ENCODE data around the gene TMEFF2. TPM values are rescaled to one million over a fixed set of nuclear protein-coding genes. Genes with fewer than 3 reads are reported as not detected.

Gene TMEFF2
- total RNA-seq, 4 donors from 2014 or later, result 0.27 to 0.32 TPM; not detected in 2

DNA sequence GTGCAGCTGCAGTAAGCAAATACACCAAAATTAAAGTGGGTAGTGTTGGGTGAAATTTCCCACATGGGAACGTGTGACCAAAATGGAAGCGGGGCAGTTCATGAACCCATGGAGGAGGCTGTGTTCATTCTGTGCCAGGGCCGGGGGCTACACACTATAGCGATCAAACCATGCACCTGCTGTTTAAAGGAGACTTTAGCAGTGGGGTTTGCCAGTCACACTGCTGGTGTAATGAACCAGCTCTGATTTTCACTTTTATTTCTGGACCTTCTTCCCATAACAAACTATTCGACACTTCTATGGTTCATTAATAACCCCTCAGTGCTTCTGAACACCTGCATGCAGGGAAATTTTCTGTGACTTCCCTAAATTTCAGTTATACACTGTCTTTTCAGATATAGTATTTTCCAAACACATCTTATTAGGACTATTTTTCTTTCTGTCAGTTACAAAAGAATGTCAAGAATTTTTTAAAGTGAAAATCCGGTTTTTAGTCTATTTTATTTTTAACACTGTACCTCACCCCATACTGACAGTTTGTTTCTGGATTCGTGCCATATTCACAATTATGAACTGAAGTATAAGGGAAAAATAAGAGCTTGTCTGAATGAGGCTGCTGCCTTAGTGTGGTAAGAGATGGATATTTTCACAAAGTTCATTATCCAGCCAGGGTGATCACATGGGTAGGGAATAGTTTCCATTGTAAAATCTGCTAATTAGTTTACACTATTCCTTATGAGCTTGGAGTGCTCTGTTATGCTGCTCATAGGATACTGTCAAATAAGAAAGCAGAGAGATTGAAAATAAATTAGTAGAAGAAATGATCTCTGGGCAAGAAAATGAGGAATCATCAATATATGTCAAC is 236.5 kb downstream of the TMEFF2 start:
- Histone ChIP-seq H3K27ac (no peak overlapping the region), H3K9me3 (no peaks in the 10 kb centered on the region), H3K27me3 (no peaks in the 10 kb centered on the region), H3K4me3 (no peak overlapping the region), H3K4me1 (peaks cover 0 to 14% (median 2%) of the 10 kb centered on the region in 4 donors), H3K36me3 (no peaks in the 10 kb centered on the region)
- in situ Hi-C loops (cut with MboI; ENCODE audit: low pct_ligation_motif_present in 1 of 4, low pct_unique_long_range_greater_than_20kb in 1 of 4, low sequenced_read_pairs in 3 of 4), result no loop called here
- 46 to 48% methylated on average over 7 of the region's 7 CpGs for WGBS, 2 donors (ENCODE audit: low coverage in 1 of 2)
- TF ChIP-seq POLR2AphosphoS5 (IDR thresholded peaks at IDR 0.05) (no peak), POLR2A (IDR thresholded peaks at IDR 0.05) (no peak), CTCF (IDR thresholded peaks at IDR 0.05) (no peak), EP300 (IDR thresholded peaks at IDR 0.05; ENCODE audit: low read depth) (no peak)
- intact Hi-C loops (cut with DNase I; ENCODE audit: low total_unique reads), result no loop called here
- DNase-seq, result no peak

DNA sequence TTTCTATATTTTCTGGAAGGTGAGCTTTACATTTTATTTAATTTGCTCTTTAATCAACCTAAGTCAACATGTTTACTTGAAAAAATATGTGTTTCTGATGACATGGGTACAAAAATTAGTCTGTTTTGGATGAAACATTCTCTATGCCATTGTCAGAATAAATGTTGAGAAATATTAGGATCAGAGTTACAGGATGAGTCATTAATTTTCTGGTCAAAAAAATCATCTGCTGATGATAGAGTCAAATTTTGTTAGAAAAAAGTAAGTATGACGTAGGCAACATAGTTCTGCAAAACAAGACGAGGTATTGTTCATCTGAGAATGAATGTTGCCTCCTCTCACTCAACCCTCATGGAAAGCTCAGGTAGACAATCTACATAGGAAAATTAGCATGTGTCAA is 240.3 kb downstream of the TMEFF2 start:
- 43 to 83% methylated on average over 2 of the region's 2 CpGs for WGBS, 2 donors (ENCODE audit: low coverage in 1 of 2)
- no peak overlapping the region for H3K27ac ChIP-seq
- H3K4me3 ChIP-seq, result no peak overlapping the region
- intact Hi-C loops (cut with DNase I; ENCODE audit: low total_unique reads), result no loop called here
- H3K9me3 ChIP-seq, result no peaks in the 10 kb centered on the region
- H3K36me3 ChIP-seq, result no peaks in the 10 kb centered on the region
- TF ChIP-seq POLR2A (IDR thresholded peaks at IDR 0.05) (no peak), EP300 (IDR thresholded peaks at IDR 0.05; ENCODE audit: low read depth) (no peak), CTCF (IDR thresholded peaks at IDR 0.05) (no peak), POLR2AphosphoS5 (IDR thresholded peaks at IDR 0.05) (no peak)
- in situ Hi-C loops (cut with MboI; ENCODE audit: low pct_ligation_motif_present in 1 of 4, low pct_unique_long_range_greater_than_20kb in 1 of 4, low sequenced_read_pairs in 3 of 4), result no loop called here
- DNase-seq, result no peak
- no peaks in the 10 kb centered on the region for H3K27me3 ChIP-seq
- H3K4me1 ChIP-seq, result no peaks in the 10 kb centered on the region

DNA sequence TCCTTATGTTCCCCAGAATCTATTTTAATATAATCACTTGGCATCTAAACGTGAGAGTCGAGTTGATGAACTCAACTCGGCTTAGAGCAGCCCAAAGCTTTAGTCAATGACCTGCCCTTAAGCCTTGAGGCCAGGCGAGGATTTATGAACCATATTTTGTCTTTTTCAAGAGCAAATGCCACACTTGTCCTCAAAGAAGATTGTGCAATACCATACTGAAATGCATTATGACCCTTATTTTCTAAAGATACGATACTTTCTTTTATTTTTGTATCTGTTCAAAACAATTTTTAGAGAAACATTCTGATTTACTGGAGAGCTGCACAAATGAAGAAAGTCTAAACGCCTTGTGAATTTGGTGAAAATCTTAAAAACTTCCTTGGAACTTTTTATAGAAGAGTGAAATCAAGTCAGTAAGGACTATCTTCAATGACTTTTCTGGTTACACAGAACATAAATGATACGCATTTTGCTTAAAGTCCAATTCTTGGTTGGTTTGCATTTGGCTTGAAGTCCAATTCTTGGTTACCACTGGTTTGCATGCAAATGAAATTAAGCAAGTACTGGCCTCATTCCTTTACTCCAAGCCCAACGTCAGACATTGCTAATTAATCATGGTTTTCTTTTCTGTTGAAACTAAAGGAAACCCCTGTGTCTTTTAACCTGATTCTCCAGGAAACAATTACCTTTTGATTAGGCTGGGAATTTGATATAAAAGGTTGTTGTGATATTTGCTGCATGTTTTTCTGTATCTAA is 242.0 kb downstream of the TMEFF2 start:
- no peak overlapping the region for H3K4me3 ChIP-seq
- intact Hi-C loops (cut with DNase I; ENCODE audit: low total_unique reads), result no loop called here

More for the DNA sequence above, 242.0 kb downstream of the TMEFF2 start:
- TF ChIP-seq POLR2A (IDR thresholded peaks at IDR 0.05) (no peak), EP300 (IDR thresholded peaks at IDR 0.05; ENCODE audit: low read depth) (no peak), CTCF (IDR thresholded peaks at IDR 0.05) (no peak), POLR2AphosphoS5 (IDR thresholded peaks at IDR 0.05) (no peak)
- Histone ChIP-seq H3K9me3 (no peaks in the 10 kb centered on the region), H3K27ac (no peak overlapping the region), H3K36me3 (no peaks in the 10 kb centered on the region), H3K4me1 (no peaks in the 10 kb centered on the region), H3K27me3 (no peaks in the 10 kb centered on the region)
- in situ Hi-C loops (cut with MboI; ENCODE audit: low pct_ligation_motif_present in 1 of 4, low pct_unique_long_range_greater_than_20kb in 1 of 4, low sequenced_read_pairs in 3 of 4), result no loop called here
- no peak for DNase-seq
- WGBS, 2 donors (ENCODE audit: low coverage in 1 of 2), result 79 to 81% methylated on average over 8 of the region's 8 CpGs
